Activated CD4-positive, CD25-positive, alpha-beta regulatory T cell treated with anti-CD3 and anti-CD28 coated beads, Interleukin-2, amount 50 U/mL, for 24 hours (primary cell): ENCODE data around the gene HELZ2.

ENCODE experiments used
- ATAC-seq, 2 donors: fragments of 150-1000 bp; cut with Tn5 transposase; one replicate each; pipeline ENCODE4 v1.10.0; 2021; ENCODE audit warnings: mild to moderate bottlenecking in 1 of 2, moderate library complexity in 1 of 2

The HELZ2 gene

GRCh38 chr20:63537525-63538203 is 36.4 kb downstream of the HELZ2 start:
- peak; percentile 94 to 95 for ATAC-seq

- ATAC-seq = peak in 1 of 2 donors; percentile 2
These were observed 37.0 kb downstream of the HELZ2 start, which contains the start of gene PTK6 for GRCh38 chr20:63536997-63537524. PTK6 (minus strand) TSS chr20:63537376; CDS start chr20:63537314, 62 bp downstream.

- no peak for ATAC-seq
These were observed 37.6 kb downstream of the HELZ2 start for GRCh38 chr20:63536241-63536977.

GRCh38 chr20:63534831-63535651 is 39.0 kb downstream of the HELZ2 start:
- ATAC-seq = no peak

GRCh38 chr20:63534427-63534830 is 39.6 kb downstream of the HELZ2 start:
- no peak for ATAC-seq

GRCh38 chr20:63533871-63534393 is 40.1 kb downstream of the HELZ2 start:
- ATAC-seq = no peak

DNA sequence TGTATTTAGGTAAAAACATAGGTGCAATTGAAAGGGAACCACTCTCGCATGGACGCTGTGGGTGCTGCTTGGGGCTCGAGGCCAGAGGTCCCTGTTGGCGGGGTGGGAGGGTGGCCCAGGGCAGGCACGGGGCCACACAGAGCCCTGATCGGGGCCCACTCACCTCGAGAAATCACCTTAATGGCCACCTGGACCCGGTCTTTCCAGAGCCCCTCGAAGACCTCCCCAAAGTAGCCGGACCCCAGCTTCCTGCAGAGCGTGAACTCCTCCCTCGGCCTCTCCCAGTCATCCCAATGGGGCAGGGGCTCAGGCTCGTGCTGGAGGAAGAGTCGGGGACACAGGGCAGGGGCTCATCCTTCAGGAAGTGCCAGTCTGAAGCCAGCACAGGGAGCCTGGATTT is 40.7 kb downstream of the HELZ2 start:
- ATAC-seq = no peak

DNA sequence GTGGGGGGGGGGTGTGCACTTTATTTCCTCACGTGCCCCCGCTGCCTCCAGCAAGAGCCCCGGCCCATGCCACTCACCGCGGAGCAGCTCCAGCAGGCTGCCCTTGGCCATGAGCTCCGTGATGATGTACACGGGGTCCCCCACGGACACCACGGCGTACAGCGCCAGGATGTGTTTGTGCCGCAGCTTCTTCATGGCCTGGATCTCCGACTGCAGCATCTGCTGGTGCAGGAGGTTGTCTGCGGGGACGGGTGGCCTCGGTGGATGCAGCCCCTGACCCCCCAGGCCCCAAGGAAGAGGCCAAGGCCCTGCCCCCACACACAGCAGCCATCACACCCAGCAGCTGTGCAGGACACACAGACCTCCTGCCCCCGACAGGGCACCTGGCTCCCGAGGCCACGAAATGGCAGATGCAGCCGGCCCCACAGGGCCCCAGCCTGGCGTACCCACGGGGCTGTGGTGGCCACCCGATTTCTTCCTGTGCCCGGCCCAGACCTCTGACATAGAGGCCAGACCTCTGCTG is 41.5 kb downstream of the HELZ2 start:
- no peak for ATAC-seq

DNA sequence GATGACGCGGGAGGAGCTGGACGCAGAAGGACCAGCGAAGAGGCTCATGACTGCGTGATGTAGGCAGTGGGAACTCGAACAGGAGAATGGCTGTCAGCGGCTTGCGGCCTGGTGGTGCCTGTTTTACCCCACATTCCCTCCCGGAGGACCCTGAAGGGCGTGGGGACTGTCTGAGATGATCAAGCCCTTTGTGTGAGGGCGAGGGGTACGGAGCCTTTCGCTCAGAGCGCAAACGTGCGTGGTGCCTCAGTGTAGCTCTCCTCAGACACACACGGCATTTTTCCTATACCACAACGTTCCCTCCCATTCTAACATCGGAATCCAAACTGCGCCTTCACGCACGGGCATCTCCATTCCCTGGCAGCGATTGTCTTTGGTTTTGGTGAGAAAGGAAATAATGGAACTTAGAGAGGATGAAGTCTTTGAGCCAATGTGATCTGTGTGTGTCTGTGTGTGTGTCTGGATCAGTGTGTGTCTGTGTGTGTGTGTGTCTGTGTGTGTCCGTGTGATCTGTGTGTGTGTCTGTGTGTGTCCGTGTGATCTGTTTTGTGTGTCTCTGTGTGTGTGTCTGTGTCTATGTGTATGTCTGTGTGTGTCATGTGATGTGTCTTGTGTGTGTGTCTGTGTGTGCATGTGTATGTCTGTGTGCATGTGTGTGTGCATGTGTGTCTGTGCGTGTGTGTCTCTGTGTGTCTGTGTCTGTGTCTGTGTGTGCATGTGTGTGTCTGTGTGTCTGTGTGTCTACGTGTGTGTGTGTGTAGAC is 42.2 kb downstream of the HELZ2 start:
- ATAC-seq = no peak

- ATAC-seq = no peak
These were observed 43.3 kb downstream of the HELZ2 start for GRCh38 chr20:63530788-63531160.

- ATAC-seq = no peak
These were observed 43.9 kb downstream of the HELZ2 start for GRCh38 chr20:63529861-63530787.

DNA sequence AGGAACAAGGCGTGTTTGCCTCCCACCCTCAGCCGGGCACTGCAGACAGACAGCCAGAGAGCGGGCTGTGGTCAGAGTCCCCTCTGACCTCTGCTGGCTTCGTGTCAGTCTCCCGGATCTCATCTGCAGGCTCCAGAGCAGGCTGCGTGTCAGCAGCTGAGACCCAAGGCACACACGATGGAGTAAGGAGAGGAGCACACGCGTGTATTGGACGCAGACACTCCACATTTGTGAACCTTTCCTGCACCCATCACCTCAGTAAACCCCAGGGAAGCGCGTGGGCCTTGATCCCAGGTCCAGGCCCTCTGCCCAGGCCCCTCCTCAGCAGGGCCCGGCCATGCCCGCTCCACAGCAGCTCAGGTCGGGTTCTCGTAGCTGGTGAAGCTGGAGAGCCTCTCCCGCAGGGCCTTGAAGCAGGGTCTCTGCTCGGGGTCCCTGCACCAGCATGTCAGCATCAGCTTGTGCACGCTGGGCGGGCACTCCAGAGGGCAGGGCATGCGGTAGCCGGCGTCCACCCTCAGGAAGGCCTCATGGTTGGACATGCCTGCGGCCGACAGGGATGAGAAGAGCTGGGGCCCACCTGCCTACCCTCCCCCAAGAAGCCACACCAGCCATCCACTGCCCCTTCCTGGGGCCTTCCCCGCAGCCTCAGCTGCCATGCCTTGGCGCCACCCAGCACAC is 44.7 kb downstream of the HELZ2 start:
- no peak for ATAC-seq

- ATAC-seq = no peak
These were observed 46.9 kb downstream of the HELZ2 start for GRCh38 chr20:63527184-63527583.

DNA sequence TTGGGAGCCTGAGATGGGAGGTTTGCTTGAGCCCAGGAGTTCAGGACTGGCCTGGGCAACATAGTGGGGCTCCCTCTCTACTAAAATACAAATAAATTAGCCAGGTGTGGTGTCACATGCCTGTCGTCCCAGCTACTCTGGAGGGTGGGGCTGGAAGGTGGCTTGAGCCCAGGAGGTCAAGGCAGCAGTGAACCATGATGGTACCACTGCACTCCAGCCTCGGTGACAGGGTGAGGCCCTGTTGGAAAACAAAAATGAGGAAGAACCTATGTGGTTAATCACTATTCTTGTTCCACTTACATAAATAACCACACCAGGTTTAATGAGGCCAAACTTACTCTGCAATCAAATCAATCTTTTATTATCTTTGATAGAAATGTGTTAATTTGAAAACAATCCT is 48.1 kb downstream of the HELZ2 start:
- no peak for ATAC-seq

GRCh38 chr20:63525185-63525584 is 48.9 kb downstream of the HELZ2 start:
- ATAC-seq = no peak
